ENCODE measurements around the gene NTSR2.
A peak's percentile ranks its signal among the peaks of the same experiment; 100 is the strongest.

The NTSR2 gene

DNA sequence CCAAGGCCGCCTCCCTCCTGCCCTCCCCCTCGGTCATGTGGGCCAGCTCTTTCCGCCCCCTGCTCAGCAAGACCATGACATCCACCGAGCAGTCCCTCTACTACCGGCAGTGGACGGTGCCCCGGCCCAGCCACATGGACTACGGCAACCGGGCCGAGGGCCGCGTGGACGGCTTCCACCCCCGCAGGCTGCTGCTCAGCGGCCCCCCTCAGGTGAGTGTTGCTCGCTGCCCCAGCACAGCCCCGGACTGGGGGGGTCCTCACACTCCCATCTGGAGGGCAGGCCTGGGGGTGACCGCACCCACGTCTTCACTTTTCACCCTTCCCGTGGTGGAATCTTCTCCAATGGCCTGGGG, 51.3 kb downstream of the NTSR2 start:
- no peak for DNase-seq

DNA sequence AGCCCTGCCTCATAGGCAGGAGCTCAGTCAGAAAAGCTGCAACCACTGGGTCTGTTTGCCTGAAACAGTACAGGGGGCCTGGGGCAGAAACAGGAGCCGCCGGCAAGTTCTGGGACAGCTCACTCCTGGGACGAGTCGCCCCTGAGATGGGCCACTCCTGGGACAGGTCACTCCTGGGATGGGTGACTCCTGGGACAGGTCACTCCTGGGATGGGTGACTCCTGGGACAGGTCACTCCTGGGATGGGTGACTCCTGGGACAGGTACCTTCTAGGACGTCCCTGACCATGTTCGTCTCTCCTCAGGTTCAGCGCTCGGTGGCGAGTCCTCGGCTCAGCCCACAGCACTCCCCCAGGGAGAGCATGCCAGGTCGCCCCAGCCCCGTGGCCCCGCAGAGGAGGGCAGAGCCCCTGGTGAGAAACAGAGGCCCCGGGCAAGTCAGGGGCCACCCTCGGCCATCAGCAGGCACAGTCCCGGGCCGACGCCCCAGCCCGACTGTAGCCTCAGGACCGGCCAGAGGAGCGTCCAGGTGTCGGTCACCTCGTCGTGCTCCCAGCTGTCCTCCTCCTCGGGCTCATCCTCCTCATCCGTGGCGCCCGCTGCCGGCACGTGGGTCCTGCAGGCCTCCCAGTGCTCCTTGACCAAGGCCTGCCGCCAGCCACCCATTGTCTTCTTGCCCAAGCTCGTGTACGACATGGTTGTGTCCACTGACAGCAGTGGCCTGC, 51.8 kb downstream of the NTSR2 start:
- DNase-seq = no peak

DNA sequence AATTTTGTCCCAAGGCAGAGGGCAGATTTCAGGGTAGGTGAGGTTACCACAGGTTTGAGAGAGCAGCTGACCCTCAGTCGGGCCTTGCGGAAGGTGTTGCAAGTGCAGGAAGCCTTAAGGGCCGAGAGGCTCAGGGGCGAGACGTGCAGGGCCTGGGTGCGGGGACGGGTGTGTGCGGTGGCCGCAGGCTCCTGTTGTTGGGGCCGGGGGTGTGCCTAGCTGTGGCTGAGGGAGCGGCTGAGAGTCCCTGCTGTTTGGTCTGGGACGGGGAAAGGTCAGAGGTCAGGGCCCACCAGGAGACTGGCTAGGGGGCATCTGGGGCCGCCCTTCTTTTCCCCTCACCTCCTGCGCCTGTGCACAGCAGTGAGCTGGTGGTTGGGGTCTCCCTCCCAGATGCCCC, 52.5 kb downstream of the NTSR2 start:
- DNase-seq = no peak

DNA sequence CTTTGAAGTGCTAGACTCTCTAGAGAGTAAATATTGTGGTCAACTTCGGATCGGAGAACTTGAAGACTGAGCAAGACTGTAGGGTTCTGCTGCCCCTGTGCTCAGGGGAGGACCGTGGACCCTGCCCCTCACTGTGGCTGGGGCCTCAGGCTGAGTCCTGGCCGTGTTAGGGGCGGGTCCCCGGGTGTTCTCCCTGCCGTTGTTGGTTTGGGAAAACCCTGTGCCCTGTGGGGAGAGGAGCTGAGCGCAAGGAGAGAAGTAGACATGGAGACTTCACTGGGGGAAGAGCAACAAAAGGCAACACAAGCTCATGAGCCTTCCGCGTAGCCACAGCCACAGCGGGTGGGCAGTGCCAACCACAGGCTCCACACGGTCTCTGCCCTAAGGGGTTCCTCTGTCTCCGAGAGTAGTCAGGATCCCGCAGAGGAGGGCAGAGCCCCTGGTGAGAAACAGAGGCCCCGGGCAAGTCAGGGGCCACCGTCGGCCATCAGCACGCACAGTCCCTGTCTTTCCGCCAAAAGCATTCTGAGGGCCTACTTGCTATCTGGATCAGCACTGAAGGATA, 53.1 kb downstream of the NTSR2 start:
- peak in 1 of 3 experiments; percentile 7 for DNase-seq

DNA sequence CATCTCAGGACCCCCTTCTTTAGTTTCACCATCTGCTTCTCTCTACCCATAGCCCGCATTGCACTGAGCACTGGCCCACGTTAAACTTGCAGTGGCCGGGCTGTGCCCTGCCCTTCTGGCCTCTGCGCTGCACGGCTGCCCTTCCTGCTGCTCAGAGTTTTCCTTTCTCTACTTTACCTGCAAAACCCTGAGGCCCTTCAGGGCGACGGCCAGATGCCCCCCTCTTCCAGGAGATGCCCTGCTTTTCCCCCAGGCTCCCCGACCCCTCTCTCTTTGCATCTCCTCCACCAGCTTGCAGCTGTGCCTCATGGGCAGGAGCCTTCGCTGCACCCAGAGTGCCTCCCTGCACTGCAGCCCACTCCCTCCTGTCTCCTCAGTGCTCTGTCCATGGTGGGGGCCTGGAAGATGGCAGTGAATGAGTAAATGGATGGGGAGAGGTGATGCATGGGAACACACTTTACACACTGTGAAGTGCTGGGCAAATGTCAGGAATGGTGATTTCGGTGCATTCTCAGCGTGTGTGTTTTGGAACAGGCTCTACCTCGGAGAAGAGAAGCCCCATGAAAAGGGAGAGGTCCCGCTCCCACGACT, 53.8 kb downstream of the NTSR2 start:
- no peak for DNase-seq

DNA sequence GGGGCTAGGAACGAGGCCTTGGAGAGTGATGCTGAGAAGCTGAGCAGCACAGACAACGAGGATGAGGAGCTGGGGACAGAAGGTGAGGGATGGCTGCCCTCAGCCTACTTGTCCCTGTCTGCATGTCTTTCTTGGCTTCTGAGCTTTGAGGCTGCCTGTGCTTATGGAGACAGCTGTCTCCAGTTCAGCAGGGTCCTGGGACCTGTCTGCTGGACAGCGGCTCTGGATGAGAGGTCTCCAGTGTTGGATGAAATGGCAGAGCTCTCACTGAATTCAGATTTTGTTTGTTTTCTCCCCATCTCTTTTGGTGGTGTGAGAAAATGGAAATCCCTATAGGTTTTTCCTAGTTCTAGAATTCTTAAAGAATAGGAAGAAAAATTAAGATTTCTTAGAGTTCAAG, 54.8 kb downstream of the NTSR2 start:
- DNase-seq = no peak

DNA sequence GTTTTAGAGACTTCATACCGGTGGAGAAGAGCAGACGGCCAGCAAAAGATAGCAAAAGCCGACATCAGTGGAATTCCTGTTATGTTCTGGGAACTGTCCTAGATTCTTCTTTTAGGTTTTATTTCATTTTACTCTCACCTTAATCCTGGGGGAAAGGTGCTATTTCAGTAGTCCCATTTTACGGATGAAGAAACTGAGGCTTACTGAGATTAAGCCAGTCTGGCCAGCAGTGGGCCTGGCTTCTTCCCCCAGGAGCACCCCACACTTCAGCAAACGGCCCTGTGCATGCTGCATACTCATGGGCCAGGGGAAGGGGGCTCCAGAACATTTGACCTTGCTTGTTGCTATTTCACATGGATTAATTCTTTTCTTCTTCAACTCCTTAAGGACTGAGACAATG, 56.7 kb downstream of the NTSR2 start:
- no peak for DNase-seq

DNA sequence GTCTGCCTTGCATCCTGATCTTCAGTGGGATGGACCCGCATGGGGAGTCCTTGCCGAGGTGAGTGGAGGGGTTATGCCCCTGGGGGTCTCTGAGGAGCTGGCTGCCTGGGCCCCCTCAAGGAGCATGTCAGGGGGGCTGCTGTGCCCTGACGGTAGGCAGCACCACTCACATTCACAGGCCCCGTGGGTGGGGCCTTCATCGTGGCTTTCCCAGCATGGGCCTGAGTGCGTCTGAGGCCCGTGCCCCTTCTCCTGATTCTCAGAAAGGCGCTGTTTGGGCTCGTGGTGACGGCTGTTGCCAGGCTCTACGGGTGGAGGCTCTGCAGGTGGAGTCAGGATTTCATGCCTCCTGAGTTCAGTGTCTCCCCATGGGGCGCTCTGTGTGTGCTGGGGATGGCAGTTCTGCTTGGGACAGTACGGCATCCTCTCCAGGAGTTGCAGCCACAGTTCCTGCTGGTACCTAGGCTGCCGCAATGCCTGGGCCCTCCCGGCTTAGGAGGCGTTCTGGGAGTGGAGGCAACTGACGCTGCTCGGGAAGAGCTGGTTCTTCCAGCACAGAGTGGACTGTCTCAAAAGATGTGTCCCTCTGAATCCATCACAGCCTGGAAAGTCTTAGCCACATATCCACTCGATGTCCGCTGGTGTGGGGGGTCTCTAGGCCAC, 57.3 kb downstream of the NTSR2 start:
- DNase-seq = no peak

DNA sequence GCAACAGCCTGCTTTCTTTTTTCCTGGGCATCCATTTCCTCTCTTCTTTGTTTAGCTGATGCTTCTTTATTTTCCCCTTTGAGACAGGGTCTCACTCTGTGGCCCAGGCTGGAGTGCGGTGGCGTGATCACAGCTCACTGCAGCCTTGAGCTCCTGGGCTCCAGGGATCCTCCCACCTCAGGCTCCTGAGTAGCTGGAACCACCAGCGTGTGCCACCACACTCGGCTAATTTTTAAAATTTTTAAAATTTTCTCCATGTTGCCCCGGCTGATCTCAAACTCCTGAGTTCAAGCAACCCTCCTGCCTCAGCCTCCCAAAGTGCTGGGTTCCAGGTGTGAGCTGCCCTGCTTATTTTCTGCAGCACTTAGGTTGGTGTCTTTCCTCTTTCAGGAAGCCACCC, 58.7 kb downstream of the NTSR2 start:
- no peak for DNase-seq

DNA sequence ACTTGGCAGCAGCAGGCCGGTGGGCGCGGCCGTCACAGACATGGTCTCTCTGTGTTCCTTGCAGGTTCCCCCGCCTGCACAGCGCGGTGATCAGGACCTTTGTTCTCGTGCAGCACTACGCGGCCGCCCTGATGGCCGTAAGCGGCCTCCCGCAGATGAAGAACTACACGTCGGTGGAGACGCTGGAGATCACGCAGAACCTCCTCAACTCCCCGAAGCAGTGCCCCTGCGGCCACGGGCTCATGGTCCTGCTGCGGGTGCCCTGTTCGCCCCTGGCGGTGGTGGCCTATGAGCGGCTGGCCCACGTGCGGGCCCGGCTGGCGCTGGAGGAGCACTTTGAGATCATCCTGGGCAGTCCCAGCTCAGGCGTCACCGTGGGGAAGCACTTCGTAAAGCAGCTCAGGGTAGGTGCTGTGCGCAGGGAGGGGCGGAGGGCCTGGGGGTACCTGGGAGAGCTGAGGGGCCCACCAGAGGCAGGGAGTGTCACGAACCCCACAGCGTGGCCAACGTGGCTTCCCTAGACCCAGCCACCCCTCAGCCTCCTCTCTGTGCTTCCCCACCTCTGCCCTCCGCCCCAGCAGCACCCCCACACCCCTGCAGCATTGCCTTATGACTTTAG, 59.3 kb downstream of the NTSR2 start:
- DNase-seq = no peak
